HG02763 (cell line): ENCODE results near the gene CYB5R3.
"Not testable (repeated sequence)": the region's sequence is repeated elsewhere in the genome, so short reads cannot be mapped to it uniquely, and the experiment has no call there.

Experiments used
- ATAC-seq: cut with Tn5 transposase; IDR thresholded peaks from one replicate; pipeline ENCODE4 v1.9.1; 2021; ENCODE audit warnings: mild to moderate bottlenecking, moderate library complexity; ENCODE audit not compliant: unreplicated experiment

CYB5R3 gene

GRCh38 chr22:42679691-42680090 is 30.5 kb upstream of the CYB5R3 start:
- ATAC-seq = no peak

DNA sequence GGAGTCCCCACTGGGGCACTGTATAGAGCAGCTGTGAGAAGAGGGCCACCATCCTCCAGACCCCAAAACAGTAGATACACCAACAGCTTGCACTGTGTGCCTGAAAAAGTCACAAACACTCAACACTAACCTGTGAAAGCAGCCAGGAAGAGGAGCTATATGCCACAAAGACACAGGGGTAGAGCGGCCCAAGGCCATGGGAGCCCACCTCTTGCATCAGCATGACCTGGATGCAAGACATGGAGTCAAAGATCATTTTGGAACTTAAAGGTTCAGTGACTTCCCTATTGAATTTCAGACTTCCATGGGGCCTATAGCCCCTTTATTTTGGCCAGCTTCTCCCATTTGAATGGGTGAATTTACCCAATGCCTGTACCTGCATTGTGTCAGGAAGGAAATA is 29.7 kb upstream of the CYB5R3 start:
- ATAC-seq = no peak

DNA sequence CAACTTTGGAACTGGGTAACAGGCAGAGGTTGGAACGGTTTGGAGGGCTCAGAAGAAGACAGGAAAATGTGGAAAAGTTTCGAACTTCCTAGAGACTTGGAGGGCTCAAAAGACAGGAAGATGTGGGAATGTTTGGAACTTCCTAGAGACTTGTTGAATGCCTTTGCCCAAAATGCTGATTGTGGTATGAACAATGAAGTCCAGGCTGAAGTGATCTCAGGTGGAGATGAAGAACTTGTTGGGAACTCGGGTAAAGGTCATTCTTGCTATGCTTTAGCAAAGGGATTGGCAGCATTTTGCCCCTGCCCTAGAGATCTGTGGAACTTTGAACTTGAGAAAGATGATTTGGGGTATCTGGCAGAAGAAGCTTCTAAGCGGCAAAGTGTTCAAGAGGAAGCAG is 28.7 kb upstream of the CYB5R3 start:
- ATAC-seq = not testable (repeated sequence)

GRCh38 chr22:42676059-42676607 is 26.9 kb upstream of the CYB5R3 start:
- no peak for ATAC-seq

DNA sequence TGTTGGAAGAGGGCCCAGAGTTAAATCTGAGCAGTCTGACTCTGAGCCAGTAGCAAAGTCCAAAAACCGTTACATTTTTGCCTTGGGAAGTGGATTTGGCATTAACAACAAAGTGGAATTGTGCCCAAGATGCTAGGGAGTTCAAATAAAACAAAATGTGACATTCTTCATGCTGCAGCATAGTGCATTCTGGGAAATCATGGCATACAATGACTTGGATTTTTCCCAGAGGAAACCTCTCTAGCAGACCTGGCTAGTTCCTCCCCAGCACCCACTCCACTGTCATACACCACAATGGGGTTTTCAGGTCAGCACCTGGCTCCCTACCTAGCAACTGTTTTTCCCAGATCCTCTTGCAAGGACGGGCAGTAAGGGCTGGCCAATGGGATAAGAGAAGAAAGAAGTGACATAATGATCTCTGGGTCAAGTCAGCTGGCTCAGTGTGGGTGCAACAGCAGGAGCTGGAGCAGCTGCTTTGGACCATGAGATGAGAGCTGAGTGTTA is 24.8 kb upstream of the CYB5R3 start:
- no peak for ATAC-seq

GRCh38 chr22:42673071-42673470 is 23.9 kb upstream of the CYB5R3 start:
- ATAC-seq = not testable (repeated sequence)

DNA sequence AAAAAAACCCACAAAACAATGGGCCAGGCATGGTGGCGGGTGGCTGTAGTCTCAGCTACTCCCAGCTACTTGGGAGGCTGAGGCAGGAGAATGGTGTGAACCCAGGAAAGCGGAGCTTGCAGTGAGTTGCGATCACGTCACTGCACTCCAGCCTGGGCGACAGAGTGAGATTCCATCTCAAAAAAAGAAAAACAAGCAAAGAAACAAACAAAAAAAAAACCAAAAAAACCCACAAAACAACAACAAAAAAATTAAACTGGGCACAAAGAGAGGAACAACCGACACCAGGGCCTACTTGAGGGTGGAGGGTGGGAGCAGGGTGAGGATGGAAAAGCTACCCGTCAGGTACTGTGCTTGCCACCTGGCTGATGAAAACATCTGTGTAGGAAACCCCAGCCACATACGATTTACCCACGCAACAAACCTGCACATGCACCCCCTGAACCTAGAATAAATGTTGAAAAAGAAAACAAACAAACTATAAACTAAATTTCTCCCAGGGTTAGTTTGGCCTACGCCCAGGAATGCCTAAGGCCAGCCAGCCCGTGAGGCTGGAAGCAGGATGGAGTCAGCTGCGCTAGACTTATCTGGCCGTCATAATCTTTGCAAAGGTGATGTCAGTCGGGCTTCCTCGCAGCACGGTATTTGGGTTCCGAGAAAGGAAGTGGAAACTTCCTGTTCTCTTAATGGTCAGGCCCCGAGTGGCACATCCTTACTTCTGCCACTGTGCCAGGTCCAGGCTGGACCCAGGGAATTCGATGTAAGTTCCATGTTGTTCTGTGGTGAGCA is 21.9 kb upstream of the CYB5R3 start:
- no peak for ATAC-seq

- no peak for ATAC-seq
Measured at GRCh38 chr22:42670046-42670445, 20.9 kb upstream of the CYB5R3 start.

DNA sequence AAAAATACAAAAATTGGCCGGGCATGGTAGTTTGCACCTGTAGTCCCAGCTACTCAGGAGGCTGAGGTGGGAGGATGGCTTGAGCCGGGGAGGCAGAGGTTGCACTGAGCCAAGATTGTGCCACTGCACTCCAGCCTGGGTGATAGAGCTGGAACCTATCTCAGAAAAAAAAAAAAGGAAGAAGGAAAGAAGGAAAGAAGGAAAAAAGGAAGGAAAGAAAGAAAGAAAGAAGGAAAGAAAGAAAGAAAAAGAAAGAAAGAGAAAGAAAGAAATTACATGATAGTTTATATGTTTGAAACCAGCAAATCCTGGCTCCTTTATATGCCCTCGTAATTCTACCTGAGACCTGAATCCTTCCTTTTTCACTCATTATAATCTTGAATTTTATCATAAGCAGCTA is 17.2 kb upstream of the CYB5R3 start:
- ATAC-seq = not testable (repeated sequence)

- peak; percentile 47 for ATAC-seq
Measured at GRCh38 chr22:42664976-42665831, 16.0 kb upstream of the CYB5R3 start.

GRCh38 chr22:42661985-42662831 is 13.0 kb upstream of the CYB5R3 start:
- no peak for ATAC-seq

GRCh38 chr22:42656578-42656977 is 7.4 kb upstream of the CYB5R3 start:
- ATAC-seq = no peak

DNA sequence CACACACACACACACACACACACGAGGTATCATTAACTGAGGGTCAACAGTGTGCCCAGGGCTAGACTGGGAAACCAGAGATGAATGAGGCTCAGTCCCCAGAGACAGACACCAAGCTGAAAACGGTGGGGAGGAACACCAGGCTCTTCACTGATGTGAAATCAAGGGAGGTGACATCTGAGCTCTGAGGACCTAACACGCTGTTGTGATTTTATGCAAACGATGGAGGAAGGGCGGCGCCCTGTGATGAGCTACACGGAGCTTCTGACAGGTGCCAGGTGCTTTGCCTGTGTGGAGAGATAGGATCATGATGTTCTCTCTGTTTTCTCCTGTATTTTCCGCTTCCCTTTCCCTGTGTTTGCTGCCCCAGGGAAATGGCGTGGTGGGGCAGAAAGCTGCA is 6.5 kb upstream of the CYB5R3 start:
- ATAC-seq = no peak

DNA sequence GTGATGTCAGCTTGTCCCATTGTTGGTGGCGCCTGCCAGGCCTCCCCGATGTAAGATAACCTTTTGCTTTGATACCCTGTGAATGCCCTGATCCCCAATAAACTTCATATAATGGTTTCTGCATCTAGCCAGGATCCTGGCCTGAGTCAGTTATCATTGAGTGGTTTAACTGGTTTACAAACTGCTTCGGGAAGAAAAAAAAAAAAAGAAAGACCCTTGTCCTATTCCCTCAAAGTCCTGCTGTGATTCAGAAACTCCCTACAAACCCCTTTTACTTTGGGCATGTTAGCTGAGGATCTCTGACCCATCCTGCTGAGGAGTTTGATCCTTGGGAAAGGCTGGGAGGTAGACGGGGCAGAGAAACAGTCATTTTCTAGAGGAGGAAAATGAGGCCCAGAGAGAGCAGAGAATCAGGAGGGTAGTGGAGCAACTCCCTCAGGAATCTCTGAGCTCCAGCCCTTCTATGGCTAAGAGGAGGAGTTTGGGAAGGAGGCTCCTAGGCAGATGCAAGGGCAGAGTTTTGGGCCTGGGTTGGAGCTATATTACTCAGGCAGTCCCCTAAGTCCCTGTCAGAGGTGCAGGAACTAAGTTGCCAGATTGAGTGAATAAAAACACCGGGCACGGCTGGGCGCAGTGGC is 5.4 kb upstream of the CYB5R3 start:
- ATAC-seq = no peak

DNA sequence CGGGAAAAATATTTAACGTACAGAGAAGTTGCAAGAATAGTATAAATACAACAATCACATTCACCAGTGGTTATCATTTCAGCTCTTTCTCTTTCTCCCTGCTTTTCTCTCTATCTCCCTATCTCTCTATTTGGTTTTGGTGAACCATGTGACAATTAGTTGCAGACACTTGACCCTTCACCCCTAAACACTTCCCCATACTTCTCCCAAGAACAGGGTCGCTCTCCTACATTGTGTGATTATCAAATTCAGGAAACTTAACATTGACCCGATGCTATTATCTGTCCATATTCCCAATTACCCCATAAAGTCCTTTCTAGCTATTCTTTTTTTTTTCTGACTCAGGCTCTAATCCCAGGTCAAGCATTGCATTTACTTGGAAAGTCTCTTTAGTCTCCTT is 4.8 kb upstream of the CYB5R3 start:
- ATAC-seq = no peak

DNA sequence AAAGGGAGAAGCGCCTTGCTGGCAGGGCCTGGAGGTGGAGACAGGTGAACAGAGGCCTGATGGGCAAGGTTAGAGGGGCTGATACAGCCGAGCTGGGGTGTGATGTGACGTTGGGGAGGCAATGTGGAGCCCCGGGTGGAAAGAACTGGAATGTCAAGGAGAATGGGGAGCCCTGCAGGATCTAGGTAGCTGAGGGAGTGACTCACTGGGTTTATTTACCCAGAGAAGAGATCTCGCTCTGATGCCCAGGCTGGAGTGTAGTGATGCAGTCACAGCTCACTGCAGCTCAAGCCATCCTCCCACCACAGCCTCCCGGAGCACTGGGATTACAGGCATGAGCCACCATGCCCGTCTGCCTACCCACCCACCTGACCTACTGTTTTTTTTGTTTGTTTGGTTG is 1.9 kb upstream of the CYB5R3 start:
- no peak for ATAC-seq

GRCh38 chr22:42648368-42649245 is 585 bp downstream of the CYB5R3 start:
- ATAC-seq = peak; percentile 32

DNA sequence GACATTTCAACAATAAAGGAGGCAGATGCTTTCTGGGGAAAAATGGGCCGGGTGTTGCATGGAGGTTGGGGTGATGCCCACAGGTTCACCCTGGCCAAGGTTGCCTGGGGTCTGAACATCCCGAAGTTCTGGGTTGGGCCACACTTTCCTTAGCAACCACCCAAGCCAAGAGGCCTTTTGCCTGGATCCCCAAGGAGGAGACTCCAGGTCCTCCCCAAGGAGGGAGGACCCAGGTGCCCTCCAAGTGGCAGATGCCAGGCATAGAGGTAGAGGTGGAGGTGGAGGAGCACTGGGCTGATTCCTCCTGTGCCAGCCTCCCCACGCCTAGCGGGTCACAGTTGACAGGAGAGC is 1.2 kb downstream of the CYB5R3 start:
- no peak for ATAC-seq
